ENCODE measurements around the gene ZNF106.

The ZNF106 gene

DNA sequence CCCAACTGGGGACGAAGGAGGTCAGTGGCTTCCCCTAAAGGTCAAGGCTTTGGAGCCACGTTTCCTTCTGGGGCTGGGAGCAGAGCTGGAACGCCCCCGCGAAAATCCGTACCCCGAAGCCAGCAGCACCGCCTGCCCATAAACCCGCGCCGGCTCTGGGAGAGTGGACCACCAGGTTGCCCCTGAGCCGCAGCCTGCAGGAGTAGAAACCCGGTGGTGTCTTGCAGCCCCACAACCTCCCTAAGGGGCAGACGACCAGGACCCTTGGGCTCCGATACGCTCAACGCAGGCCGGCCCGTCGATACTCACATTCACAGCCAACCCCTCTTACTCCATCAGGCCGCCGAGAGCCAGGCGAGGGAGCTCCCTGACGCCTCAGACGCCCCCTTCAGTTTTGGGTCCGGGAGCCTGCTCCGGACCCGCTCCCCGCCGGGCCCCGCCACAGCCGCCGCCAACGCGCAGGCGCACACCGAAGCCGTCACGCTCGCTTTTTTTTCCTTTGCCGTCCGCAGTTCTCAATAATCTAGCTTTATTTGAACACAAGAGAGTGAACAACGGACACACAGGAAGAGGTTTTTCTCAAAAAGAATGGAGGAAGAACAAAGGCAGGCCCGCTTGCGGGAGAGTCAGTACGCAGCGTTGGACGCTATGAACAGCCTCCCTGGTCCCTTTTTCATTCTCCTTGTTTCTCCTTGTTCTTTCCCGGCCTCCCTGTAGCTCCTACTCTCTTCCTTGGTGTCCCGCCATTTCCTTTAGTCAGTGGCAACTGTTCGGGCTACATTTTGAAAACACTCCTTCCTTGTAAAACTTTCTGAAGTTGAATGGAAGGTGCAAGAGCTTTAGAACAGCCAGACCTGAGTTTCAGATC lies at the start of gene ZNF106:
Gene ZNF106 (minus strand): TSS at position 471 of the 868 bp plus-strand sequence. CDS start 18,852 bp downstream, outside the sequence.
- H3K4me3 ChIP-seq (ENCODE audit: low read depth, low read length): peak within 1 kb of the TSS; percentile 81
- TF ChIP-seq, protein P1, sequence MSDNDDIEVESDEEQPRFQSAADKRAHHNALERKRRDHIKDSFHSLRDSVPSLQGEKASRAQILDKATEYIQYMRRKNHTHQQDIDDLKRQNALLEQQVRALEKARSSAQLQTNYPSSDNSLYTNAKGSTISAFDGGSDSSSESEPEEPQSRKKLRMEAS (IDR thresholded peaks at IDR 0.05; ENCODE audit: low read depth, low read length): peak; percentile 74
- TF ChIP-seq POLR2A (IDR thresholded peaks at IDR 0.05; ENCODE audit: extremely low read depth, insufficient read length) (peak; percentile 95), MYC (IDR thresholded peaks at IDR 0.05; ENCODE audit: low read depth, low read length) (peak; percentile 92)
- TF ChIP-seq, protein P2, sequence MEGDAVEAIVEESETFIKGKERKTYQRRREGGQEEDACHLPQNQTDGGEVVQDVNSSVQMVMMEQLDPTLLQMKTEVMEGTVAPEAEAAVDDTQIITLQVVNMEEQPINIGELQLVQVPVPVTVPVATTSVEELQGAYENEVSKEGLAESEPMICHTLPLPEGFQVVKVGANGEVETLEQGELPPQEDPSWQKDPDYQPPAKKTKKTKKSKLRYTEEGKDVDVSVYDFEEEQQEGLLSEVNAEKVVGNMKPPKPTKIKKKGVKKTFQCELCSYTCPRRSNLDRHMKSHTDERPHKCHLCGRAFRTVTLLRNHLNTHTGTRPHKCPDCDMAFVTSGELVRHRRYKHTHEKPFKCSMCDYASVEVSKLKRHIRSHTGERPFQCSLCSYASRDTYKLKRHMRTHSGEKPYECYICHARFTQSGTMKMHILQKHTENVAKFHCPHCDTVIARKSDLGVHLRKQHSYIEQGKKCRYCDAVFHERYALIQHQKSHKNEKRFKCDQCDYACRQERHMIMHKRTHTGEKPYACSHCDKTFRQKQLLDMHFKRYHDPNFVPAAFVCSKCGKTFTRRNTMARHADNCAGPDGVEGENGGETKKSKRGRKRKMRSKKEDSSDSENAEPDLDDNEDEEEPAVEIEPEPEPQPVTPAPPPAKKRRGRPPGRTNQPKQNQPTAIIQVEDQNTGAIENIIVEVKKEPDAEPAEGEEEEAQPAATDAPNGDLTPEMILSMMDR (IDR thresholded peaks at IDR 0.05; ENCODE audit: low read depth, low read length): no peak

GRCh38 chr15:42533246-42533645 lies 42.3 kb upstream of the ZNF106 start:
- DNase-seq (ENCODE audit: low read depth): no peak
- H3K4me3 ChIP-seq (ENCODE audit: low read depth, low read length): no peak overlapping the region
- no peak for TF ChIP-seq MYC (IDR thresholded peaks at IDR 0.05; ENCODE audit: low read depth, low read length)
- no peak for TF ChIP-seq POLR2A (IDR thresholded peaks at IDR 0.05; ENCODE audit: extremely low read depth, insufficient read length)
- TF ChIP-seq, protein P1 (IDR thresholded peaks at IDR 0.05; ENCODE audit: low read depth, low read length): no peak
- TF ChIP-seq, protein P2 (IDR thresholded peaks at IDR 0.05; ENCODE audit: low read depth, low read length): no peak

More for the DNA sequence above, at the start of gene ZNF106:
- DNase-seq (ENCODE audit: low read depth): peak; percentile 92

- TF ChIP-seq, protein P1 (IDR thresholded peaks at IDR 0.05; ENCODE audit: low read depth, low read length): no peak
- TF ChIP-seq POLR2A (IDR thresholded peaks at IDR 0.05; ENCODE audit: extremely low read depth, insufficient read length) (no peak), MYC (IDR thresholded peaks at IDR 0.05; ENCODE audit: low read depth, low read length) (no peak)
- TF ChIP-seq, protein P2 (IDR thresholded peaks at IDR 0.05; ENCODE audit: low read depth, low read length): no peak
- H3K4me3 ChIP-seq (ENCODE audit: low read depth, low read length): no peak overlapping the region
- DNase-seq (ENCODE audit: low read depth): no peak
Measured at GRCh38 chr15:42528970-42529369, 38.0 kb upstream of the ZNF106 start.

GRCh38 chr15:42523331-42523730 lies 32.4 kb upstream of the ZNF106 start:
- H3K4me3 ChIP-seq (ENCODE audit: low read depth, low read length): no peak overlapping the region
- TF ChIP-seq POLR2A (IDR thresholded peaks at IDR 0.05; ENCODE audit: extremely low read depth, insufficient read length) (no peak), MYC (IDR thresholded peaks at IDR 0.05; ENCODE audit: low read depth, low read length) (no peak)
- TF ChIP-seq, protein P2 (IDR thresholded peaks at IDR 0.05; ENCODE audit: low read depth, low read length): no peak
- TF ChIP-seq, protein P1 (IDR thresholded peaks at IDR 0.05; ENCODE audit: low read depth, low read length): no peak
- no peak for DNase-seq (ENCODE audit: low read depth)

- DNase-seq (ENCODE audit: low read depth): peak; percentile 46
- peak overlapping the region; percentile 6 for H3K4me3 ChIP-seq (ENCODE audit: low read depth, low read length)
- TF ChIP-seq, protein P1 (IDR thresholded peaks at IDR 0.05; ENCODE audit: low read depth, low read length): peak; percentile 46; the same call in 1 of the 2 replicates
- TF ChIP-seq, protein P2 (IDR thresholded peaks at IDR 0.05; ENCODE audit: low read depth, low read length): no peak
- TF ChIP-seq POLR2A (IDR thresholded peaks at IDR 0.05; ENCODE audit: extremely low read depth, insufficient read length) (no peak), MYC (IDR thresholded peaks at IDR 0.05; ENCODE audit: low read depth, low read length) (peak; percentile 29; the same call in 1 of the 2 replicates)
Measured at GRCh38 chr15:42511007-42511391, 20.1 kb upstream of the ZNF106 start.

Measured in NB4 (cell line).